Measurements from ENCODE around the gene SATB2.

GRCh38 chr2:199388728-199389268, 68.9 kb downstream of the SATB2 start:
- no peak for TF ChIP-seq CTCF (IDR thresholded peaks at IDR 0.05 in 2 of 3, conservative IDR thresholded peaks at IDR 0.05 in 1 of 3; ENCODE audit: borderline replicate concordance in 1 of 3, insufficient read depth in 1 of 3, low read depth in 2 of 3, low read length in 2 of 3)
- TF ChIP-seq POLR2A (IDR thresholded peaks at IDR 0.05; ENCODE audit: borderline replicate concordance, extremely low read depth, insufficient read depth, insufficient read length), result no peak
- TF ChIP-seq EZH2phosphoT487 (IDR thresholded peaks at IDR 0.05; ENCODE audit: borderline replicate concordance), result no peak
- TF ChIP-seq ZFX (IDR thresholded peaks at IDR 0.05), result no peak
- TF ChIP-seq EZH2 (IDR thresholded peaks at IDR 0.05), result no peak
- TF ChIP-seq ELF1 (IDR thresholded peaks at IDR 0.05; ENCODE audit: borderline replicate concordance, low read depth), result no peak
- no peak for TF ChIP-seq TCF7L2 (IDR thresholded peaks at IDR 0.05; ENCODE audit: borderline replicate concordance, extremely low read depth, insufficient read depth, insufficient read length)
- TF ChIP-seq RAD21 (IDR thresholded peaks at IDR 0.05; ENCODE audit: low read depth), result no peak
- TF ChIP-seq ATF3 (IDR thresholded peaks at IDR 0.05), result no peak
- no peak for TF ChIP-seq ZNF274 (IDR thresholded peaks at IDR 0.05; ENCODE audit: low read depth, low read length)
- TF ChIP-seq SIN3A (IDR thresholded peaks at IDR 0.05; ENCODE audit: low read depth), result no peak
- TF ChIP-seq JUND (IDR thresholded peaks at IDR 0.05), result no peak
- no peak for TF ChIP-seq YY1 (IDR thresholded peaks at IDR 0.05; ENCODE audit: extremely low read depth, insufficient replicate concordance, low read depth, low read length)
- no peak for TF ChIP-seq MAX (IDR thresholded peaks at IDR 0.05)

All from HCT116 (cell line).